Mucosa of stomach (tissue), 1 donor: Measurements from ENCODE around the gene CPHXL.

Experiments
- H3K27me3 ChIP-seq: one replicate; pipeline ENCODE4 v1.7.0; 2013; ENCODE audit warnings: mild to moderate bottlenecking, low read length; ENCODE audit not compliant: control insufficient read depth, insufficient read depth
- H3K36me3 ChIP-seq: one replicate; pipeline ENCODE4 v1.7.0; 2013; ENCODE audit warnings: low read length; ENCODE audit not compliant: control insufficient read depth, insufficient read depth
- H3K4me1 ChIP-seq: one replicate; pipeline ENCODE4 v1.7.0; 2013; ENCODE audit warnings: mild to moderate bottlenecking, low read length; ENCODE audit not compliant: control insufficient read depth, insufficient read depth
- H3K4me3 ChIP-seq: one replicate; pipeline ENCODE4 v1.7.0; 2013; ENCODE audit warnings: low read length
- H3K9ac ChIP-seq: one replicate; pipeline ENCODE4 v1.7.0; 2013; ENCODE audit warnings: mild to moderate bottlenecking, low read length, moderate library complexity
- H3K9me3 ChIP-seq: one replicate; pipeline ENCODE4 v1.7.0; 2013; ENCODE audit warnings: mild to moderate bottlenecking, low read length, moderate library complexity; ENCODE audit not compliant: control insufficient read depth
- donor health status: Pancreatic carcinoma.

CPHXL gene

GRCh38 chr16:75695708-75696107, 30.6 kb downstream of the CPHXL start:
- H3K9me3 ChIP-seq = no peaks in the 10 kb centered on the region
- H3K9ac ChIP-seq = no peak overlapping the region
- H3K4me1 ChIP-seq = no peaks in the 10 kb centered on the region
- H3K27me3 ChIP-seq = peaks cover 6% of the 10 kb centered on the region
- H3K4me3 ChIP-seq = no peak overlapping the region
- H3K36me3 ChIP-seq = no peaks in the 10 kb centered on the region

GRCh38 chr16:75687361-75687760, 38.9 kb downstream of the CPHXL start:
- H3K9ac ChIP-seq = no peak overlapping the region
- H3K9me3 ChIP-seq = no peaks in the 10 kb centered on the region
- H3K27me3 ChIP-seq = peaks cover 37% of the 10 kb centered on the region
- no peak overlapping the region for H3K4me3 ChIP-seq
- no peaks in the 10 kb centered on the region for H3K36me3 ChIP-seq
- no peaks in the 10 kb centered on the region for H3K4me1 ChIP-seq

GRCh38 chr16:75682308-75682707, 44.0 kb downstream of the CPHXL start:
- no peak overlapping the region for H3K9ac ChIP-seq
- H3K36me3 ChIP-seq = no peaks in the 10 kb centered on the region
- H3K4me3 ChIP-seq = no peak overlapping the region
- H3K9me3 ChIP-seq = no peaks in the 10 kb centered on the region
- peaks cover 6% of the 10 kb centered on the region for H3K4me1 ChIP-seq
- H3K27me3 ChIP-seq = peaks cover 48% of the 10 kb centered on the region

GRCh38 chr16:75679366-75679765, 46.9 kb downstream of the CPHXL start:
- H3K4me3 ChIP-seq = no peak overlapping the region
- H3K36me3 ChIP-seq = no peaks in the 10 kb centered on the region
- no peak overlapping the region for H3K9ac ChIP-seq
- H3K4me1 ChIP-seq = peaks cover 6% of the 10 kb centered on the region
- H3K27me3 ChIP-seq = peaks cover 52% of the 10 kb centered on the region
- no peaks in the 10 kb centered on the region for H3K9me3 ChIP-seq

GRCh38 chr16:75676909-75677308, 49.4 kb downstream of the CPHXL start, which contains the start of gene CPHXL2:
Gene CPHXL2 (minus strand): TSS chr16:75677009. CDS start chr16:75676999, 10 bp downstream.
- H3K4me1 ChIP-seq = peaks cover 6% of the 10 kb centered on the region
- H3K9ac ChIP-seq = no peak within 1 kb of the TSS
- no peaks in the 10 kb centered on the region for H3K36me3 ChIP-seq
- H3K27me3 ChIP-seq = peaks cover 31% of the 10 kb centered on the region
- no peaks in the 10 kb centered on the region for H3K9me3 ChIP-seq
- H3K4me3 ChIP-seq = no peak within 1 kb of the TSS

GRCh38 chr16:75667503-75667902, 58.8 kb downstream of the CPHXL start:
- H3K4me1 ChIP-seq = no peaks in the 10 kb centered on the region
- H3K9ac ChIP-seq = no peak overlapping the region
- H3K4me3 ChIP-seq = no peak overlapping the region
- H3K27me3 ChIP-seq = no peaks in the 10 kb centered on the region
- no peaks in the 10 kb centered on the region for H3K36me3 ChIP-seq
- H3K9me3 ChIP-seq = no peaks in the 10 kb centered on the region
